Activated naive CD4-positive, alpha-beta T cell treated with anti-CD3 and anti-CD28 coated beads for 36 hours (primary cell): ENCODE data around the gene ZFX. TPM values are rescaled to one million over a fixed set of nuclear protein-coding genes. Genes with fewer than 3 reads are reported as not detected.
"Not testable (repeated sequence)": the region's sequence is repeated elsewhere in the genome, so short reads cannot be mapped to it uniquely, and the experiment has no call there.

Experiments used
- CTCF ChIA-PET: fragments of 350-600 bp; sonication (Branson Sonifier 250); formaldehyde crosslinking; loops from one replicate; lab custom pipeline; 2021; ENCODE audit warnings: antibody characterized with exemption; lab: Charles Lee
- DNase-seq: peaks from one replicate; pipeline ENCODE4 v3.0.0-alpha.2; 2020
- H3K27ac Mint-ChIP-seq: one replicate; pipeline ENCODE4 v1.8.0; 2021; ENCODE audit warnings: mild to moderate bottlenecking, mixed read lengths
- H3K27me3 Mint-ChIP-seq: one replicate; pipeline ENCODE4 v1.8.0; 2021; ENCODE audit warnings: low read depth, mixed read lengths
- H3K36me3 Mint-ChIP-seq: one replicate; pipeline ENCODE4 v1.8.0; 2021; ENCODE audit warnings: low read depth, mixed read lengths
- H3K4me1 Mint-ChIP-seq: one replicate; pipeline ENCODE4 v1.8.0; 2021; ENCODE audit warnings: low read depth, mixed read lengths
- H3K4me3 Mint-ChIP-seq: one replicate; pipeline ENCODE4 v1.8.0; 2021; ENCODE audit warnings: mild to moderate bottlenecking, moderate library complexity, mixed read lengths
- H3K9me3 Mint-ChIP-seq: one replicate; pipeline ENCODE4 v1.8.0; 2021; ENCODE audit warnings: mixed read lengths
- intact Hi-C: fragments of 100-400 bp; cut with micrococcal nuclease; formaldehyde crosslinking; loops from one replicate; pipeline ENCODE4 v1.15.1; 2023
- total RNA-seq, 2 experiments: library from RNA; stranded (reverse); gene quantifications; one replicate each; pipeline ENCODE4 v1.2.3, GENCODE V29; 2021

The ZFX gene
- total RNA-seq, 2 experiments from 2014 or later, result 27.1 to 27.9 TPM

DNA sequence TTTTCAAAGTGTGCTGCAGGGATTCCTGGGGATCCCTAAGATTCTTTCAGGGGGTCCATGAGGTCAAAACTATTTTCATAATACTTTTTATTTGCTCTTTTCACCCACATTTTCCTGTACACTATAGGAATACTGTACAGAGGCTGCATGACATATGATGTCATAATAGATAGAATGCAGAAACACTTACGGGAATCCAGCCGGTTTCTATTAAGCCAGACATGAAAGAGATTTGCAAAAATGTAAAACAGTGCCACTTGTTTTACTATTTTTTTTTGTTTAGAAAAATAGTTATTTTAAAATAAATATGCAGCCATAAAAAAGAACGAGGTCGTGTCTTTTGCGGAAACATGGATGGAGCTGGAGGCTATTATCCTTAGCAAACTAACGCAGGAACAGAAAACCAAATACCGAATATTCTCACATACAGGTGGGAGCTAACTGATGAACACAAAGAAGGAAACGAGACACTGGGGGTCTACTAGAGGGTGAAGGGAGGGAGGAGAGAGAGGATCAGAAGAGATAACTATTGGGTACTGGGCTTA lies 5.0 kb downstream of the ZFX start:
- DNase-seq, result no peak
- no peaks in the 10 kb centered on the region for H3K27me3 Mint-ChIP-seq
- H3K9me3 Mint-ChIP-seq, result no peaks in the 10 kb centered on the region
- H3K4me1 Mint-ChIP-seq, result peaks cover 62% of the 10 kb centered on the region
- peak overlapping the region; percentile 72 for H3K27ac Mint-ChIP-seq
- no peak overlapping the region for H3K4me3 Mint-ChIP-seq
- CTCF ChIA-PET, result interaction anchor here (0.7 kb wide), 1 partner anchor 100 kb away, joined by 3 read pairs; the partner anchor contains the start of gene EIF2S3
- intact Hi-C loops, result loop anchor here (1.0 to 5.0 kb wide), 3 partner anchors 15 to 487 kb away; partner anchors contain the start of gene PRDX4
- H3K36me3 Mint-ChIP-seq, result peaks cover 22% of the 10 kb centered on the region

- H3K27me3 Mint-ChIP-seq, H3K9me3 Mint-ChIP-seq, CTCF ChIA-PET, intact Hi-C loops, DNase-seq, H3K4me3 Mint-ChIP-seq: not testable (repeated sequence)
- peaks cover 65% of the 10 kb centered on the region for H3K4me1 Mint-ChIP-seq
- peaks cover 22% of the 10 kb centered on the region for H3K36me3 Mint-ChIP-seq
- peak overlapping the region; percentile 46 for H3K27ac Mint-ChIP-seq
These were observed 6.2 kb downstream of the ZFX start for GRCh38 chrX:24155747-24156146.

DNA sequence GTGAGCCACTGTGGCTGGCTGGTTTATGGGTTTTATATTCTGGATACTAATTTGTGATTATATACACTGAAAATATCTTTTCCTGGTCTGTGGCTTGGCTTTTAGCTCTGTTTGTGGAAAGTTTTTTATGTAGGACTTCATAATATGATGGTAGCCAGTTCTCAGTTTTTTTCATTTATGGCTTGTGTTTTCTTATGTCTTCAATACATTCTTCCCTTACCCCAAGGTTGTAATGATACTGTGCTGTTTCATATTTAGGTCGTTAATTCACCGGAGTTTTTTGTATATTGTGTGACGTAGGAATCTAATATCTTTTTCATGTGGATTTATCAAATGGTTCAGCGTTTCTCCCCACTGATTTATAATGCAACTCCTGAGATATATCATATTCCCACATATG lies 6.6 kb downstream of the ZFX start:
- CTCF ChIA-PET, result no interaction called here
- peak overlapping the region; percentile 46 for H3K27ac Mint-ChIP-seq
- DNase-seq, result no peak
- no peak overlapping the region for H3K4me3 Mint-ChIP-seq
- H3K36me3 Mint-ChIP-seq, result peaks cover 18% of the 10 kb centered on the region
- H3K9me3 Mint-ChIP-seq, result no peaks in the 10 kb centered on the region
- peaks cover 65% of the 10 kb centered on the region for H3K4me1 Mint-ChIP-seq
- no peaks in the 10 kb centered on the region for H3K27me3 Mint-ChIP-seq
- intact Hi-C loops, result no loop called here

GRCh38 chrX:24158881-24159280 lies 9.4 kb downstream of the ZFX start:
- Mint-ChIP-seq H3K4me3 (no peak overlapping the region), H3K27me3 (no peaks in the 10 kb centered on the region), H3K4me1 (peaks cover 52% of the 10 kb centered on the region), H3K27ac (no peak overlapping the region), H3K36me3 (peaks cover 7% of the 10 kb centered on the region), H3K9me3 (no peaks in the 10 kb centered on the region)
- intact Hi-C loops, result no loop called here
- CTCF ChIA-PET, result interaction anchor here (0.9 kb wide), 1 partner anchor 28 kb away, joined by 3 read pairs; no protein-coding TSS in a partner anchor
- no peak for DNase-seq

DNA sequence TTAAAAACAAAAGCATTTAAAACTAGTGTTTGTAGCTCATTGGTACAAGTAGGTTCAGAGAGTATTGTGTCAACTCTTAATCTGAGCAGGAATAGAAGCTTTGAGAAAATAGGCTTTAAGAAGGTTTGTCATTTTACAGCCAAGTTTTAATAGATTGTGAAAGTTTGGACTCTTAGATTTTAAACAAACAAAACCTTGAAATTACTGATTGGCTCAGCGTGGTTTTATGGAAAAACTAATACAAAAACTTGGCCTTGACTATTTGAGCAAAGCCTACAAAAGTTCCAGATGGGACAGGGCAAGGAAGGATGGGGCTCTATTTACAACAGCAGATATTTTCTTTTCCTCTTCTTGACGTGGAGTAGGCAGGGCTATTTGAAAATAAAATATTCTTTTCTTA lies 16.5 kb downstream of the ZFX start:
- Mint-ChIP-seq H3K4me3 (no peak overlapping the region), H3K27ac (no peak overlapping the region), H3K27me3 (no peaks in the 10 kb centered on the region), H3K36me3 (peaks cover 6% of the 10 kb centered on the region), H3K4me1 (peaks cover 64% of the 10 kb centered on the region), H3K9me3 (no peaks in the 10 kb centered on the region)
- intact Hi-C loops, result loop anchor here (5.0 kb wide), 1 partner anchor 154 kb away; no protein-coding TSS in a partner anchor
- no peak for DNase-seq
- CTCF ChIA-PET, result no interaction called here

DNA sequence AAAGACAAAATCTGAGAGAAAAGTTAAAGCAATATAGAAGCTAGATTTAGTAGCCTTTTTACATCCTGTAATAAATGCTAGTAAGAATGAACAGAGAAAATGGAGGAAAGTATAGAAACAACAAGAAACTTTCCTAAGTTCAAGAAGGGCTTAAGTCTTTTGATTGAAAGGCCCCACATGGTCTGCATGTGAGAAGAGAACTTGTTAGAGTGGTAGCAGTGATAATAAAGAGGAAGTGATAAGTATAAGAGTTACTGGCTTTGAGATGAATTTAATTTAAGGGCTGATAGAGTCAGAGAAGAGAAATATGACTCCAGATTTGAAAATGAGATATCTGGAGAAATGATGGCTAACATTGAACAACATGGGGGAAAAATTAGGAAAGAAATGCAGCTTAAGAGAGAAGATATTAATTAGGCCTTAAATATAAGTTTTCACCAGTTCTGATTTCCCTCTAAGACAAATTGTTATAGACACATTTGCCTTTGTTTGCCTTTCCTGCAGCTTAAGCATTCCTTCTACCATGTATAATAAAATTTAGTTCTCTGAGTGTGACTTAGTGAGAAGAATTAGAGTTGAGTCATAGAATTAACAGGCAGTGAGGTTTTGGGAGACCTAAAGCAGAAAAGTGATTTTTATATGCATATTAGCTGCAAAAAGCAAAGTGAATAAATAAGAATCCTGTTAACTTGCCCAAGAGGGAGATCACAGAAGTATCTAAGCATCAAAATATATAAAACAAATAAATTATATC lies 18.4 kb downstream of the ZFX start:
- Mint-ChIP-seq H3K9me3 (no peaks in the 10 kb centered on the region), H3K36me3 (peaks cover 11% of the 10 kb centered on the region), H3K4me3 (no peak overlapping the region), H3K27me3 (no peaks in the 10 kb centered on the region), H3K4me1 (peaks cover 63% of the 10 kb centered on the region), H3K27ac (peak overlapping the region; percentile 75)
- intact Hi-C loops, result loop anchor here (1.0 to 5.0 kb wide), 4 partner anchors 75 to 387 kb away; no protein-coding TSS in a partner anchor
- no peak for DNase-seq
- CTCF ChIA-PET, result interaction anchor here (0.9 kb wide), 1 partner anchor 34 kb away, joined by 3 read pairs; no protein-coding TSS in a partner anchor

- H3K4me1 Mint-ChIP-seq, result peaks cover 64% of the 10 kb centered on the region
- no peaks in the 10 kb centered on the region for H3K27me3 Mint-ChIP-seq
- CTCF ChIA-PET, result interaction anchor here (0.6 kb wide), 1 partner anchor 508 kb away, joined by 3 read pairs; no protein-coding TSS in a partner anchor
- H3K4me3 Mint-ChIP-seq, result peak overlapping the region; percentile 36
- DNase-seq, result peak; percentile 50
- no peaks in the 10 kb centered on the region for H3K9me3 Mint-ChIP-seq
- H3K27ac Mint-ChIP-seq, result peak overlapping the region; percentile 84
- H3K36me3 Mint-ChIP-seq, result peaks cover 14% of the 10 kb centered on the region
- intact Hi-C loops, result loop anchor here (1.0 to 5.0 kb wide), 6 partner anchors 15 to 388 kb away; no protein-coding TSS in a partner anchor
These were observed 19.3 kb downstream of the ZFX start for GRCh38 chrX:24168807-24169206.

DNA sequence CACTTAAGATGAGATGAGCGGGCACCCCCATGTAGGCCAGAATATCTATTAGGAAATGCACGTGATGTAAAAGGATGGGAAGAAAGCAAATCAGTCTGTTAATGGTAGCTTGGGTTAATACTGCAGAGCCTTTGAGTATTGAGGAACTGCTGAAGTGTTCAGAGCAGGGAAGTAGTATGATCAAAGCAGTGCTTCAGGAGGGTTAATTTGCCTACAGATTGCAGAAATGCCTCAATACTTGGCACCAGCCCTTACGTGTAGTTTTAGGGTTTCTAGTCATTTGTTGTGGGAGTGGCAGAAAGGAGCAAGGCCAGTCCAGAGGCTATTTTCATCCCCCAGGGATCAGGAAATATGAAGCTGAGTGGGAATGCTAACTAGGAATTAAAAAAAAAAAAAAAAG lies 19.7 kb downstream of the ZFX start:
- H3K27ac Mint-ChIP-seq, result peak overlapping the region; percentile 84
- no peaks in the 10 kb centered on the region for H3K27me3 Mint-ChIP-seq
- peak overlapping the region; percentile 6 for H3K4me3 Mint-ChIP-seq
- peaks cover 14% of the 10 kb centered on the region for H3K36me3 Mint-ChIP-seq
- DNase-seq, result peak; percentile 14
- H3K9me3 Mint-ChIP-seq, result no peaks in the 10 kb centered on the region
- CTCF ChIA-PET, result interaction anchor here (0.6 kb wide), 1 partner anchor 507 kb away, joined by 3 read pairs; no protein-coding TSS in a partner anchor
- intact Hi-C loops, result loop anchor here (1.0 to 5.0 kb wide), 4 partner anchors 15 to 157 kb away; no protein-coding TSS in a partner anchor
- peaks cover 62% of the 10 kb centered on the region for H3K4me1 Mint-ChIP-seq

DNA sequence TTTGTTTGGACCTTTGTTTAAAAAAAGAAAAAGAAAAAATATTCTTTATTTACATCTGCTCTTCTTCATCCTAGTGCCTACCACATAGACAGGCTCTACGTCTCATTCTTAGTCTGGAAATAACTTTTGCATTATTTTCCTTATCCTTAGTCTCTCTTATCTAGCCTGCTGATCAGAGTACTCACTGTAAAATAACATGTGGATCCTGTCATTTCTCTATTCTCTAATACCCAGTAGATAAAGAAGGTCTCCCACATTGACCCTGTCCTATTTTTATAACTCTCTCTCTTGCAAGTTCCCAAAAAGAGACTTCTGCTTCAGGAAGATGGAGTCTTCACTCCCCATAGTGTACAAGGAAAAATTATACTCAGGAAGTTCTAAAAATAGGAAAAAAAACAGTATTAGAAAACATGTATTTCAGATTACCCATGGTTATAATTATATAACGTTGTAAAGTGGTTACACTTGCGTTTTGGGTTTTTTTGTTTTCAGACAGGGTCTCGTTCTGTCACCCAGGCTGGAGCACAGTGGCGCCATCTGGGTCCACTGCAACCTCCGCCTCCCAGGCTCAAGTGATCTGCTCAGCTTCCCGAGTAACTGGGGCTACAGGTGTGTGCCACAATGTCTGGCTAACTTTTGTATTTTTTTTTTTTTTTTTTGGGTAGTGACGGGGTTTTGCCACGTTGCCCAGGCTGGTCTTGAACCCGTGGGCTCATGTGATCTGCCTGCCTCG lies 23.8 kb downstream of the ZFX start:
- intact Hi-C loops, result no loop called here
- peaks cover 26% of the 10 kb centered on the region for H3K36me3 Mint-ChIP-seq
- CTCF ChIA-PET, result no interaction called here
- H3K4me3 Mint-ChIP-seq, result no peak overlapping the region
- DNase-seq, result no peak
- peak overlapping the region; percentile 24 for H3K27ac Mint-ChIP-seq
- H3K27me3 Mint-ChIP-seq, result no peaks in the 10 kb centered on the region
- no peaks in the 10 kb centered on the region for H3K9me3 Mint-ChIP-seq
- H3K4me1 Mint-ChIP-seq, result peaks cover 41% of the 10 kb centered on the region

DNA sequence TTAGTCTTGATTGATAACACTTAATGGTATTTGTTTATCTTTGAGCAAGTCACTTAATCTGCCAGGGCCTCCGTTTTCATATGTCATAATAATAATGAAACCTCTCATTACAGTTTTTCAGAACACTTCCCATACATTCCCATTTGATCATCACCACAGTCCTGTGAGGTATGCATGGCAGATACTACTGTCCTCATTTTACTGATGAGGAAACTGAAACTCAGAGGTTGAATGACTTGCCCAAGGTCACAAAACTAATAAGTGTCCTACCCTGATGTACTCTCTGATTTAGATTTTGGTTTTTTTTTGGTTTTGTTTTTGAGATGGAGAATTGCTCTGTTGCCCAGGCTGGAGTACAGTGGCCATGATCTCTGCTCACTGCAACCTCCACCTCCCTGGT lies 25.7 kb downstream of the ZFX start:
- H3K27ac Mint-ChIP-seq, result peak overlapping the region; percentile 11

GRCh38 chrX:24178441-24178840 lies 28.9 kb downstream of the ZFX start:
- Mint-ChIP-seq H3K4me3 (no peak overlapping the region), H3K27me3 (no peaks in the 10 kb centered on the region), H3K9me3 (no peaks in the 10 kb centered on the region), H3K4me1 (peaks cover 11% of the 10 kb centered on the region), H3K36me3 (peaks cover 17% of the 10 kb centered on the region), H3K27ac (no peak overlapping the region)
- intact Hi-C loops, result no loop called here
- CTCF ChIA-PET, result no interaction called here
- no peak for DNase-seq

More for the DNA sequence above, 25.7 kb downstream of the ZFX start:
- no peak for DNase-seq
- intact Hi-C loops, result no loop called here
- peaks cover 25% of the 10 kb centered on the region for H3K4me1 Mint-ChIP-seq
- no peaks in the 10 kb centered on the region for H3K27me3 Mint-ChIP-seq
- peaks cover 25% of the 10 kb centered on the region for H3K36me3 Mint-ChIP-seq
- CTCF ChIA-PET, result no interaction called here
- no peaks in the 10 kb centered on the region for H3K9me3 Mint-ChIP-seq
- no peak overlapping the region for H3K4me3 Mint-ChIP-seq

GRCh38 chrX:24184018-24184417 lies 34.5 kb downstream of the ZFX start:
- CTCF ChIA-PET, result no interaction called here
- intact Hi-C loops, result no loop called here
- no peak overlapping the region for H3K4me3 Mint-ChIP-seq
- no peak for DNase-seq
- no peaks in the 10 kb centered on the region for H3K27me3 Mint-ChIP-seq
- H3K27ac Mint-ChIP-seq, result no peak overlapping the region
- H3K36me3 Mint-ChIP-seq, result peaks cover 18% of the 10 kb centered on the region
- no peaks in the 10 kb centered on the region for H3K9me3 Mint-ChIP-seq
- peaks cover 20% of the 10 kb centered on the region for H3K4me1 Mint-ChIP-seq
